HepG2 (cell line): ENCODE measurements around the gene ALPK3. TPM values are rescaled to one million over a fixed set of nuclear protein-coding genes. Genes with fewer than 3 reads are reported as not detected.

Experiments used
- BATF2 ChIP-seq: sonication (generic); formaldehyde crosslinking; IDR thresholded peaks from 2 replicates; pipeline ENCODE4 v1.8.0; 2022; ENCODE audit warnings: mild to moderate bottlenecking, missing genetic modification reagents, moderate library complexity
- NFE2L2 ChIP-seq: fragments of 150-350 bp; IDR thresholded peaks from 2 replicates; pipeline ENCODE4 v1.6.1; 2014; ENCODE audit warnings: low read length
- PRPF4 ChIP-seq: fragments of 200-400 bp; formaldehyde crosslinking; IDR thresholded peaks from 2 replicates; pipeline ENCODE4 v1.6.1; 2016; ENCODE audit warnings: low read length, low read depth; ENCODE audit not compliant: poor library complexity, severe bottlenecking
- REXO4 ChIP-seq: sonication (generic); formaldehyde crosslinking; IDR thresholded peaks from 2 replicates; pipeline ENCODE4 v1.8.0; 2022; ENCODE audit warnings: missing genetic modification reagents, mild to moderate bottlenecking, borderline replicate concordance
- ZNF230 ChIP-seq: sonication (generic); formaldehyde crosslinking; IDR thresholded peaks from 2 replicates; pipeline ENCODE4 v1.4.0; 2020; ENCODE audit warnings: mild to moderate bottlenecking, missing genetic modification reagents
- ZNF589 ChIP-seq: sonication (generic); formaldehyde crosslinking; conservative IDR thresholded peaks from 2 replicates; pipeline ENCODE4 v1.8.0; 2022; ENCODE audit warnings: mild to moderate bottlenecking, moderate library complexity, missing genetic modification reagents
- ZNF749 ChIP-seq: sonication (generic); formaldehyde crosslinking; IDR thresholded peaks from 2 replicates; pipeline ENCODE4 v1.8.0; 2022; ENCODE audit warnings: mild to moderate bottlenecking, missing genetic modification reagents, moderate library complexity, borderline replicate concordance
- ZNF775 ChIP-seq: sonication (generic); formaldehyde crosslinking; IDR thresholded peaks from 2 replicates; pipeline ENCODE4 v1.4.0; 2020; ENCODE audit warnings: missing genetic modification reagents, mild to moderate bottlenecking, moderate library complexity, borderline replicate concordance
- ZNF777 ChIP-seq: sonication (generic); formaldehyde crosslinking; IDR thresholded peaks from 2 replicates; pipeline ENCODE4 v1.4.0; 2020; ENCODE audit warnings: missing genetic modification reagents
- polyA plus RNA-seq, 8 experiments: library from polyadenylated mRNA; depleted of rRNA in 3 of 8; stranded (reverse) in 7 of 8; unstranded in 1 of 8; fragments of >200 nt; fragmentation: Illumina TruSeq in 4 of 8; extraction: Trizol in 4 of 8; gene quantifications; 2 replicates each; pipeline versions ENCODE4 v1.2.1 to v1.2.3, GENCODE V29; 2011 to 2016; ENCODE audit warnings: low read depth in 4 of 8, missing spikeins in 1 of 8, mixed read lengths in 1 of 8; ENCODE audit not compliant: insufficient read depth in 1 of 8
- total RNA-seq, 5 experiments: library from RNA; depleted of rRNA; stranded (reverse); fragments of >200 nt; fragmentation: Illumina TruSeq; extraction: Trizol; gene quantifications; 2 replicates each; pipeline ENCODE4 v1.2.3, GENCODE V29; 2016; ENCODE audit warnings: low read depth in 1 of 5
- TF ChIP-seq, protein P1 (sequence below): sonication (generic); formaldehyde crosslinking; IDR thresholded peaks from 2 replicates; pipeline ENCODE4 v1.4.0; 2020; ENCODE audit warnings: missing genetic modification reagents, borderline replicate concordance
- TF ChIP-seq, protein P2 (sequence below): IDR thresholded peaks from 2 replicates; pipeline ENCODE4 v1.6.1; 2016; ENCODE audit warnings: low read depth

Gene ALPK3
- total and polyA plus RNA-seq, 2 of the 13 experiments (the other 11 are each of a cell fraction or from before 2014, with no cell fraction given): 0.04 to 0.42 TPM

GRCh38 chr15:84911879-84912660 lies 94.9 kb downstream of the ALPK3 start (continued):
- TF ChIP-seq, protein P1, sequence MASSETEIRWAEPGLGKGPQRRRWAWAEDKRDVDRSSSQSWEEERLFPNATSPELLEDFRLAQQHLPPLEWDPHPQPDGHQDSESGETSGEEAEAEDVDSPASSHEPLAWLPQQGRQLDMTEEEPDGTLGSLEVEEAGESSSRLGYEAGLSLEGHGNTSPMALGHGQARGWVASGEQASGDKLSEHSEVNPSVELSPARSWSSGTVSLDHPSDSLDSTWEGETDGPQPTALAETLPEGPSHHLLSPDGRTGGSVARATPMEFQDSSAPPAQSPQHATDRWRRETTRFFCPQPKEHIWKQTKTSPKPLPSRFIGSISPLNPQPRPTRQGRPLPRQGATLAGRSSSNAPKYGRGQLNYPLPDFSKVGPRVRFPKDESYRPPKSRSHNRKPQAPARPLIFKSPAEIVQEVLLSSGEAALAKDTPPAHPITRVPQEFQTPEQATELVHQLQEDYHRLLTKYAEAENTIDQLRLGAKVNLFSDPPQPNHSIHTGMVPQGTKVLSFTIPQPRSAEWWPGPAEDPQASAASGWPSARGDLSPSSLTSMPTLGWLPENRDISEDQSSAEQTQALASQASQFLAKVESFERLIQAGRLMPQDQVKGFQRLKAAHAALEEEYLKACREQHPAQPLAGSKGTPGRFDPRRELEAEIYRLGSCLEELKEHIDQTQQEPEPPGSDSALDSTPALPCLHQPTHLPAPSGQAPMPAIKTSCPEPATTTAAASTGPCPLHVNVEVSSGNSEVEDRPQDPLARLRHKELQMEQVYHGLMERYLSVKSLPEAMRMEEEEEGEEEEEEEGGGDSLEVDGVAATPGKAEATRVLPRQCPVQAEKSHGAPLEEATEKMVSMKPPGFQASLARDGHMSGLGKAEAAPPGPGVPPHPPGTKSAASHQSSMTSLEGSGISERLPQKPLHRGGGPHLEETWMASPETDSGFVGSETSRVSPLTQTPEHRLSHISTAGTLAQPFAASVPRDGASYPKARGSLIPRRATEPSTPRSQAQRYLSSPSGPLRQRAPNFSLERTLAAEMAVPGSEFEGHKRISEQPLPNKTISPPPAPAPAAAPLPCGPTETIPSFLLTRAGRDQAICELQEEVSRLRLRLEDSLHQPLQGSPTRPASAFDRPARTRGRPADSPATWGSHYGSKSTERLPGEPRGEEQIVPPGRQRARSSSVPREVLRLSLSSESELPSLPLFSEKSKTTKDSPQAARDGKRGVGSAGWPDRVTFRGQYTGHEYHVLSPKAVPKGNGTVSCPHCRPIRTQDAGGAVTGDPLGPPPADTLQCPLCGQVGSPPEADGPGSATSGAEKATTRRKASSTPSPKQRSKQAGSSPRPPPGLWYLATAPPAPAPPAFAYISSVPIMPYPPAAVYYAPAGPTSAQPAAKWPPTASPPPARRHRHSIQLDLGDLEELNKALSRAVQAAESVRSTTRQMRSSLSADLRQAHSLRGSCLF (CRISPR knock-in tag): no peak
- TF ChIP-seq ZNF749 (no peak), ZNF230 (CRISPR knock-in tag) (no peak), ZNF775 (CRISPR knock-in tag) (peak; percentile 39; the same call in 1 of the 2 replicates), NFE2L2 (no peak), BATF2 (CRISPR knock-in tag) (no peak), ZNF777 (CRISPR knock-in tag) (no peak), PRPF4 (no peak), REXO4 (CRISPR knock-in tag) (no peak), ZNF589 (no peak)
- TF ChIP-seq, protein P2, sequence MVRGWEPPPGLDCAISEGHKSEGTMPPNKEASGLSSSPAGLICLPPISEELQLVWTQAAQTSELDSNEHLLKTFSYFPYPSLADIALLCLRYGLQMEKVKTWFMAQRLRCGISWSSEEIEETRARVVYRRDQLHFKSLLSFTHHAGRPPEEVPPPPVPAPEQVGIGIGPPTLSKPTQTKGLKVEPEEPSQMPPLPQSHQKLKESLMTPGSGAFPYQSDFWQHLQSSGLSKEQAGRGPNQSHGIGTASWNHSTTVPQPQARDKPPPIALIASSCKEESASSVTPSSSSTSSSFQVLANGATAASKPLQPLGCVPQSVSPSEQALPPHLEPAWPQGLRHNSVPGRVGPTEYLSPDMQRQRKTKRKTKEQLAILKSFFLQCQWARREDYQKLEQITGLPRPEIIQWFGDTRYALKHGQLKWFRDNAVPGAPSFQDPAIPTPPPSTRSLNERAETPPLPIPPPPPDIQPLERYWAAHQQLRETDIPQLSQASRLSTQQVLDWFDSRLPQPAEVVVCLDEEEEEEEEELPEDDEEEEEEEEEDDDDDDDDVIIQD (CRISPR knock-in tag): no peak
